ENCODE data around the gene PAXIP1.
A peak's percentile ranks its signal among the peaks of the same experiment; 100 is the strongest.
"Not testable (repeated sequence)": the region's sequence is repeated elsewhere in the genome, so short reads cannot be mapped to it uniquely, and the experiment has no call there.

PAXIP1 gene

DNA sequence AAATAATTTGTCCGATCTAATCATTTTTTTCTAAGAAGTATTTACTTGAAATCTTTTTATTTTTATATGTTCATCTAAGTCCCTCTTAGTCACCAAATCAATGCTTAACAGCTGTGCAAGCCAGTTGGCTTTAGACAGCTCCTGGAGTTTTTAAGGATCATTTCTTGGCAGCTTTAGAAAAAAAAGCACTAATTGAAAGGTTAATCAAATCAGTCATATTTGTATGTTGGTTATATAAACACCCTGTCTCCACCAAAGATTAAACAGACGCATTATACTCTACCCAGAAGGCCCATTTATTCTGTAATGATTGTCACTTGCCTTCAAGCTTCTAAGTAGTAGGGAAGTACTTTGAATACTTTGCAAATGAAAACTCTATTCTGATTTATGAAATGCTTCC is 60.2 kb downstream of the PAXIP1 start:
- no peak for DNase-seq

DNA sequence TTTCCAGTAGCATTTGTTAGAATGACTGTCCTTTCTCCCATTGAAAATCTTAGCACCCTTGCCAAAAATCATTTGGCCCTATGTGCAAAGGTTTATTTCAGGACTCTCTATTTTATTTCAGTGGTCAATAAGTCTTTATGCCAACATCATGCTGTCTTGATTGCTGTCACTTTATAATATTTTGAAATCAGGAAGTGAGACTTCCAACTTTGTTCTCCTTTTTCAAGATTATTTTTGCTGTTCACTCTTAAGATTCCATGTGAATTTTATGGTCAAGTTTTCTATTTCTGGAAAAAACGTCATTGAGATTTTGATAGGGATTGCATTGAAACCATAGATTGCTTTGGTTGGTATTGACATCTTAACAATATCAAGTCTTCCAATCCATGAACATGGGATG is 65.1 kb downstream of the PAXIP1 start:
- DNase-seq, result no peak

DNA sequence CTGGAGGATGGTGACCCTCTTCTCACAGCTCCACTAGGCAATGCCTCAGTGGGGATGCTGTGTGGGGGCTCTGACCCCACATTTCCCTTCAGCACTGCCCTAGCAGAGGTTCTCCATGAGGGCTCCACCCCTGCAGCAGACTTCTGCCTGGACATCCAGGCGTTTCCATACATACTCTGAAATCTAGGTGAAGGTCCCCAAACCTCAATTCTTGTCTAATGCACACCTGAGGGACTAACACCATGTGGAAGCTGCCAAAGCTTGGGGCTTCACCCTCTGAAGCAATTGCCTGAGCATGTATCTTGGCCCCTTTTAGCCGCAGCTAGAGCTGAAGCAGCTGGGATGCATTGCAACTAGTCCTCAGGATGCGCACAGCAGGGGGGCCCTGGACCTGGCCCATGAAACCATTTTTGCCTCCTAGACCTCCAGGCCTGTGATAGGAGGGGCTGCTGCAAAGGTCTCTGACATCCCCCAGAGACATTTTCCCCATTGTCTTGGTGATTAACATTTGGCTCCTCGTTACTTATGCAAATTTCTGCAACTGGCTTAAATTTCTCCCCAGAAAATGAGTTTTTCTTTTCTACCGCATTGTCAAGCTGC is 68.5 kb downstream of the PAXIP1 start:
- DNase-seq, result not testable (repeated sequence)

DNA sequence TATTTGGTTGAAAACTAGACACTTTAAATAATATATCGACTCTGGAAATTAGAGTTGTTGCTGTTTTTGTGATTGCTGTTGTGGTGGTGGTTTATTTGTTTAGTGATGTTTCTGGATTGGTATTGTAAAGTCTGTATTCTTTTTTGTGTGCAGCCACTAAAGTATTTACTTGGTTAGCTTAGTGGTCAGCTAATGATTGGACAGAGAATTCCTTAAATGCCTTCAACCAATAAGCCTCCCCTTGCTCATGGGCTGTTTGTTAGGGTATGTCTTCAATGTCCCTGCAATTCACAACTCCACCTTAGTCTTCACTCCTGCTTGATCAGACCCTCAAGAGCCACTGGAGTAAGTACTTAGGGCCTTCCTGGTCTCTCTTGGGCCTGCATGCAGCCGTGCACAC is 71.0 kb downstream of the PAXIP1 start:
- no peak for DNase-seq

DNA sequence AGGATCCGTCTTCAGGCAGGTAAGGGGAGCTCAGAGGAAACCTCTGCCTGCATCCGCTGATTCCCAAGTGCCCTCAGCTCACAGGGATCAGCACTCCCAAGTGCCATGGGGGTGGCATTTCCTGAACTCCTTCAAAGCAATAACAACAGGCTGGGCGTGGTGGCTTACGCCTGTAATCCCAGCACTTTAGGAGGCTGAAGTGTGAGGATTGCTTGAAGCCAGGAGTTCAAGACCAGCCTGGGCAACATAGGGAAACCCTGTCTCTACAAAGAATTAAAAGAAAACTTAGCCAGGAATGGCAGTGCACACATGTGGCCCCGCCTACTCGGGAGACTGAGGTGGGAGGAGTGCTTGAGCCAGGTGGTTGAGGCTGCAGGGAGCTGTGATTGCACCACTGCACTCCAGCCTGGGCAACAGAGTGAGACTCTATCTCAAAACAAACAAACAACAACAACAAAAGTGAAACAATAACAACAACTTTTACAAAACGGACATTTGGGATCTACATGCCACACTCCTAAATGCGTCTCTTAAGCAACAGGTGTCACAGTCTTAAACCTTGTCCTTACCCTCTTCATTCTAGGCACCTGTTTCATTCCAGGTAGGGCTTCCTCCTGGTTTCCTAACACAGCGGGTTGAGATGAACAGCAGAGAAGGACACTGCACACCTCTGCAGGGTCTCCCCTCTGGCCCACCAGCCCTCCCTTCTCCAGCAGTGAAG is 73.8 kb downstream of the PAXIP1 start:
- no peak for DNase-seq

DNA sequence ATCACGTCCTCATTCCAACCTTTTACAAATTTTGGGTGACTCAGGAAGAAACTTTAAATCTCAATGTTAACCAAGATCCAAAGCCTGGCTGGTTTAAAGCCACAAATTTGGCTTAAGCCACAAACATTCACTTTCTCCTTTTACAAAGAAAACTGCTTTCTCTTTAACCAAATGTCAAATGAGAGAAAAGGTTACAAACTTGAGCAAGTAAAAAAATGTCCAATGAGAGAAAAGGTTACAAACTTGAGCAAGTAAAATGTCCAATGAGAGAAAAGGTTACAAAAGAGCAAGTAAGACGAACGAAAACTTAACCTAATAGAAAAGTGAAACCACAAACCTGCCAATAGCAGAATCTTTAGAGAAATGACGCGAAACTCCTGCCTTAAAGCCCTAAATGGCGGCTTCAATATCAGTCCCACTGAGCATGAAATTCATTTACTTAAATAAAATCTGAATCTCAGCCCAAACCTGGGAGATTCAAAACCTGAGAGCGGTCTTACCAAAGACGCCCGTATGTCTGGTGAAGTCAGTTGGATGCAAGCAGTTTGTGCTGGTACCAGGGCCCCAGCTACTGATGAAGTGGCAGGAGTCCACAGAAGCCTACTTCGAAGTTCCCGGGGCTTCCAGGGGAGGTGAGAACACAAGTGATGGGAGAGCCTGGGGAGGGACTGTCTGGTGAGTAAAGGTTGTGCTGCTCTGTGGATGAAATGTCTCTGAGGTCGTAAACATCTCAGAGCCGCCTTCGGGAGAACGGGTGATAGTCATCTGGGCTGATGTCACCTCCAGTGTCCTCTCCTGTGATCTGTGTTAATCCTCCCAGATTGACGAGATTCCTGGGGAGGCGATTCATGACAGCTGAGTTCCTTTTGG is 74.6 kb downstream of the PAXIP1 start:
- DNase-seq, result peak; percentile 74

DNA sequence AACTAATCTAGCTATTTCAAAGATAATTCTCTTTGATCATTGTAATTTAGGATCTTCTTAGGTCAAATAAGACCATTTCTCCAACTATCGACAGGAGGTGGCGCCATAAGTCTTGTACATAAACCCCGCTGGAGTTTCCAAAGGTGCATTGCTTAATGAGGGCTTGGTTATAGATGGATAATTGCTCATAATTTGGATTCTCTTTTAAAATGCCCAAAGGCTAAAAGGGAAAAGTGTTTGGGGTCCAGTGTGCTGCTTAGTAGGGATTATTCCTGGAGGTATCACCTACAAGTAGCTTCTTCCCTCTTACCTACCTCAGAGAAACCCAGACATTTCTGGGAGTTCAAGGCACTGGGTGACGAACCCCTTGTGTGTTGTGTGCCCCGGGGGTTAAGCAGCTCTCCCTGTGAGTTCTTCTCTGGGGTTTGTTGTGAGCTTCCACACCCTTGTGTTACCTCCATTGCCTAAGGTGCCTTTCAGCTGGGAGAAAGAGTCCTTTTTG is 75.2 kb downstream of the PAXIP1 start:
- DNase-seq, result peak; percentile 73

DNA sequence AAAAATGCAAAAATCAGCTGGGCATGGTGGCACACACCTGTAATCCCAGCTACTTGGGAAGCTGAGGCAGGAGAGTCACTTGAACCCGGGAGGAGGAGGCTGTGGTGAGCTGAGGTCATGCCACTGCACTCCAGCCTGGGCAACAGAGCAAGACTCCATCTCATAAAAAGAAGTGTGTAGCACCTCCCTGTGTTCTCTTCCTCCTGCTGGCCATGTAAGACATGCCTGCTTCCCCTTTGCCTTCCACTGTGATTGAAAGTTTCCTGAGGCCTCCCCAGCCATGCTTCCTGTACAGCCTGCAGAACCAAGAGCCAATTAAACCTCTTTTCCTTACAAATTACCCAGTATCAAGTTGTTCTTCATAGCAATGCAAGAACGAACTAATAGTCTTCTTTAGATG is 80.5 kb downstream of the PAXIP1 start:
- not testable (repeated sequence) for DNase-seq

DNA sequence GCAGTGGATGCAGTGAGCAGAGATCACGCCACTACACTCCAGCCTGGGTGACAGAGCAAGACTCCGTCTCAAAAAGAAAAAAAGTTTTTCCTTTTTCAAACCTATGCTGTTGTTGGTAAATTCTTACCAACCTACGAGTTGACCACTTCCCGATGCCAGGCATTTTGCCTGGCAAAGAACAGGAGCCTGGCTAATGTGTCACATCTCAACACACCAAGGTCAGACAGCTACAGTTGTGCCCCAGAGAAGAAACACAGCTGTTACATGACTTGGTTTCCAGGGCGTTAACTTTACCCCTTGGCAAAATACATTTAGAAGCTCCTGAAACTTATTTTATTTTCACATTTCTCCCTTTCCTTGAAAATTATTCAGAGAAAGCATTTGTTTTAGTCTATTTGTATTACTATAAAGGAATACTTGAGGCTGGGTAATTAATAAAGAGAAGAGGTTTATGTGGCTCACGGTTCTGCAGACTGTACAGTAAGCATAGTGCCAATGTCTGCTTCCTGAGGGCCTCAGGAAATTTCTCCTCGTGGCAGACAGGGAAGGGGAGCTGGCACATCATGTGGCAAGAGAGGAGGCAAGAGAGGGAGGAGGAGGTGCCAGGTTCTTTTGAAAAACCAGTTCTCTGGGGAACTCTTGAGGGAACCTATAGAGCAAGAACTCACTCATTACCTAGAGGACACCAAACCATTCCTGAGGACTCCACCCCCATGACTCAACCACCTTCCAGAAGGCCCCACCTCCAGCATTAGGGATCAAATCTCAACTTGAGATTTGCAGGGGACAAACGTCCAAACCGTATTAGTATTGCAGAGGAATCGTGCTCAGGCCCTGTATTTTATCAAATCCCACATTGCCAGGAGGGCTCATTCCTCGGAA is 83.3 kb downstream of the PAXIP1 start:
- DNase-seq, result no peak

DNA sequence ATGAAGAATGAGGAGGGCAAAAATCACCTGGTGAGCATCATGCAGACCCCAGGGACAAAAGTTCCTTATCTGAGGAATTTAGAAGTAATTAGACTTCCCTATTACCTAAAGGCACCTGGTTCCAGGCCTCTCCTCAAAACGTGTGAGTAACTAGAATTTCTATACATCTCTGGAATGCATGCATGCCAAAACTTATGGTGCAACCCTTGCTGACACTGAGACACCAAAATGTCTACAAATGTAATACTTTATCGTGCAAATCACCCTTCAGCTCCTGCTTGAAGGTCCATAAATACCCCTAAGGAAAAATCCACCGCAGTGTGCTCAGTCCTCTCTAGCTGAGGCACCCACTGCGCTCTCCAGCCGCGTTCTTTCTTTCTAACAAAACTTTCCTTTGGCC is 84.2 kb downstream of the PAXIP1 start:
- DNase-seq, result no peak

DNA sequence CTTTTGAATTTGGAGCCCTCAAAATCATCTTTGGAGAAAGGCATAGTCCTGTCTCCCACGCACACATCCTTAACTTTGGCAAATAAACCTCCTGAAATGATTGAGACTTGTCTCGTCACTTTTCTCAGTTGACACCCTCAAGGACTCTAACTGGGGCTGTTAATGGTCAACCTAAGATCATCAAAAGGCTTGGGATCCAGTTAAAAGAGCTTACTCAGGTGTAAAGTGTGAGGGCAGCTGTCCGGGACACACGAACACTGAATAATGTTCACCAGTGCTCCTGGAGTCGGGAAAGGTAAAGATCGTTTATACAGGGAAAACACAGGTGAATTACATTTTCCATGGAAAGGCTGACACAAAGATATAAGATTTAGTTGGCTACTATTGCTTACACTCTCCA is 84.7 kb downstream of the PAXIP1 start:
- DNase-seq, result no peak

DNA sequence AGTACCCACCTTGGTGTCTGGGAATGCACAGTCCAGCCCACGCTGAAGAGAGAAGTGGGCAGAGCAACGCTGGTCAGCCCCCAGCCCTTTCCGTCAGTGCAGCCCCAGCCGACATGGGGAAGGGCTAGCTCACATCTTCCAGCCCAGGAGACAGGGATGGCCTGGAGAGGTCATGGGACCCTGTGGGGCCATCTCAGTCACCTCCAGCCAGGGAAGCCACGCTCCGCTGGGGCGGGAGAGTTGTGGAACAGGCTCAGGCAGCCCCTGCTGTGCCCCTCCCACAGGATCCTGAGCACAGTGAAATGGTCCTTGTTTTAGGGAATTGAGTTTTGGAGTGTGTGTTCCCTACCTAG is 85.1 kb downstream of the PAXIP1 start:
- no peak for DNase-seq

DNA sequence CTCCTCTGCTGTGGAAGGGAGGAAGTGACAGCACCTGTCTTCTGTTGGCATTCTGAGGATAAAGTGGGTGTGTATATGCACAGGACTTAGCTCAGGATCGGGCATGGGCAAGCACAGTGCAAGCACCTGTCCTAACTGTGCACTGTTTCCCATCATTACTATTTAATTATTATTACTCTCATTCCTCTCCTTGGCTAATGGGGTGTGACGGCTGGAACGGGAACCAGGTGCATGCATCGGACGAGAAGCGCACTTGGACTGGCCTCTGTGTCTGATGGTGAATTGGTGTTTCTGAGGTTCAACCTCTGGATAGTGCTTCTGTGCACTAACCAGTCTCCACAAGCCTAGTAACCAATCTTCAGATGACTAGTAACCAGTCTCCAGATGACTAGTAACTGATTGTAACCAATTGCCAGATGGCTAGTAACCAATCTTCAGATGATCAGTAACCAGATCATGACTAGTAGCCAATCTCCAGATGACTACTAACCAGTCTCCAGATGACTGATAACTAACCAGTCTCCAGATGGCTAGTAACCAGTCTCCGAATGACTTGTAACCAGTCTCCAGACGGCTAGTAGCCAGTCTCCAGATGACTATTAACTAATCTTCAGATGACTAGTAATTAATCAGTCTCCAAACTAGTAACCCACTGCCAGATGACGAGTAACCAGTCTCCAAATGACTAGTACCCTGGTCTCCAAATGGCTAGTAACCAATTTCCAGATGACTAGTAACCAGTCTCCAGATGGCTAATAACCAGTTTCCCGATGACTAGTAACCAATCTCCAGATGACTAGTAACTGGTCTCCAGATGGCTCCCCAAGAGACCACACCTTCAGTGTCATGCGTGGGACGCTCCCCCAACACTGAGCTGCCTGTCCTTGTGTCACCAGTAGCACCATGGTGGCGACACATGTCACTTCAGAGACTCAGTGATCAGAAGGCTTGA is 85.8 kb downstream of the PAXIP1 start:
- no peak for DNase-seq

DNA sequence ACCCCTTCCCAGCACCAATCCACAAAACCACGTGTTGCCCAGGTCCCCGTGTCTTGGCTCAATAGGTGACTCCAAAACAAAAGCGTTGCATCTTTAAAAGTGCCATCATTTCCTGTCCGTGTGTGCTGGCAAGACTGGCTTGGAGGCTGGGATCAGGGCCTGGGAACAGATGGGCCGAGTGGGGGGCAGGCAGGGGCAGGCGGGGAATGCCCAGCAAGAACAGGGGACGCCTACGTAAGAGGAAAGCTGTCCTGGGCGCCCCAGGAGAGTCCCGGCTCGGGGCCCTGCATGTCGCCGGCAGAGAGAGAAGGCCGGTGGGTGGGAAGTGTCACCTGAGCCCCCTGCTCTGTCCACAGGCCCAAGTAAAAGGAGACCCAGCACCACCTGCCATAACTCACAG is 86.5 kb downstream of the PAXIP1 start:
- no peak for DNase-seq

DNA sequence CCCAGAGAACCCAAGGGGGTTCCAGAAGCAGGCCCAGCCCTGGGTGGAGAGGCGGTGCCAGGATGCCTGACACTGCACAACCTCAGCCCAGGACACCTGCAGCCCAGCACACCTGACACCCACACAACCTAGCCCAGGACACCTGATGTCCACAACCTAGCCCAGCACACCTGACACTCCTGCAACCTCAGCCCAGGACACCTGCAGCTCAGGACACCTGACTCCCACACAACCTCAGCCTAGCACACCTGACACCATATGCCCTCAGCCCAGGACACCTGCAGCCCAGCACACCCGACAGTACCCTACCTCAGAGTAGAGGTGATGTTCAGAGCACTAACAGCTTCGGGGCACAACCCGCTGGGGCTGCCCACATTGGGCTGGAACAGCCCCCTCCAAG is 87.3 kb downstream of the PAXIP1 start:
- DNase-seq, result no peak

DNA sequence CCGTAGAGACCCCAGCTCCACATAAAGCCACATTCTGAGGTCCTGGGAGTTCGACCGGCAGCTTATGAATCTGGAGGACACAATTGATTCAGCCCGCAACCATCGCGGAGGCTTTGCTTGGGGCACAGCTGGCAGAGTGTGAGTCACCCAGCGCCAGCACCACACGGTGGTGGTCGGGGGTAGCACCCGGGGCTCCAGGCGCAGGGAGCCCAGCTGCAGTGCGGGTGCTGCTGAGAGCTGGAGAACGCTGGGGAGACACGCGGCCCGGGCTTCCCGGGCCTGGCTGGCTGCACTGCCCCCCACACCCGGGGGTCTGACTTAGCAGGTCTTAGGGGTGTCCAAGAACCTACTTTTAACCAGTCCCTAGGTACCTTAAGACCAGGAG is 87.9 kb downstream of the PAXIP1 start:
- no peak for DNase-seq

DNA sequence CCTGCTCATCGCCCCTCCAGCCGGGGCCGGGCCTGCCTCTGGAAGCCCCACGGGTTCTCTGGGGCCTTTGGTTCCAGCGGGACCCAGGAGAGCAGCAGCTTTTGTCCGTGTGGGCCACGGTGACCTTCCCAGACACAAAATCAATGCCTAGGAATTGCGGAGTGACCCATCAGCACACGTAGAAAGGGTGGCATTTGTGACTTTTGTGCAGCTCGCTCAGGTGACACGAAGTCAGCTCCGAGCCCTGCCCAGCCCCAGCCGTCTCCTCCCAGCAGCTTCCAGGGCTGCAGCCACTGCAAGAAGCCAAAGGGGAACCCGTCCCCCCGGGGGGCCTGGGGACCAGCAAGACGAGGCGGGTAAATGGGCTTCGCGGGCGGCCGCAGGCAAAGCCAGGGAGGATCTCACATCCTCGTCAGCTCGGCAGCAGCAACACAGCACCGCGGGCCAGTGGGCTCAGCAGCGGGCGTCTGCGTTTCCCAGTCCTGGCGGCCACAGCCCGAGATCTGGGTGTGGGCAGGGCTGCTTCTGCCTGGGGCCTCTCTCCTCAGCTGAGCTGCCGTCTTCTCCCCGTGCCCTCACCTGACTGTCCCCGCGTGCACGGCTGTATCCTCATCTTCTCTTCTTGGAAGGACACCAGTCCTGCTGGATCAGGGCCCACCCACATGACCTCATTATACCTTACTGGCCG is 88.5 kb downstream of the PAXIP1 start:
- DNase-seq, result no peak

DNA sequence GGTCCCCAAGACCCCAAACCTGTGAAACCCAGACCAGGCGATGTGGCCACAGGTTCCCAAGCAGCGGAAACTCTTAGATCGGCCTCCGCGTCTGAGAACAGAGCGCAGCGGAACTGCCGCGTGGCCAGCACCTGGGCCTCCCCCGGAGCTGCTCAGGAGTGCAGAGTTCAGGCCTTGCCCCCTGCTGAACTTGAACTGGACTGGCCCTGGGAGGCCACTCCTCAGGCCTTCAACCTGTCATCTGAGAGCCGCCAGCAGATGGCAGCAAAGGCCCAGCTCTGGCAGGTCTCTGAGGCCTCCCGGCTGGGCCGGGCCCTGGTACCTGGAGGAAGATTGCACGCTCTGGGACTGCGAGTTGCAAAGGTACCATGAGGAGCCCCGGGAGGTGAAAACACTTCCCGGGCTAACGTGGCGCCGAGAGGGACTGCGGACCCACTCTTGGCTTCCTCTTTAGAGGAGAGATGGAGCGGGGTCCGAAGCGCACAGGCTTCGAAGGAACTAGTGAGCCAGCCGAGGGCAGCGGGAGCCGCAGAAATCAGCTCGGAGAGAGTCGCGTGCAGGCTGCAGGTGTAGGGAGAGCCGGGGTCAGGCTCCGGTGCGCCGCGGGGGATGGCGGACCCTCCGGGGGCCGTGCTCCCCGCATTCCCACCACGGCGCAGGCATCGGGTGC is 89.2 kb downstream of the PAXIP1 start:
- DNase-seq, result peak; percentile 90

DNA sequence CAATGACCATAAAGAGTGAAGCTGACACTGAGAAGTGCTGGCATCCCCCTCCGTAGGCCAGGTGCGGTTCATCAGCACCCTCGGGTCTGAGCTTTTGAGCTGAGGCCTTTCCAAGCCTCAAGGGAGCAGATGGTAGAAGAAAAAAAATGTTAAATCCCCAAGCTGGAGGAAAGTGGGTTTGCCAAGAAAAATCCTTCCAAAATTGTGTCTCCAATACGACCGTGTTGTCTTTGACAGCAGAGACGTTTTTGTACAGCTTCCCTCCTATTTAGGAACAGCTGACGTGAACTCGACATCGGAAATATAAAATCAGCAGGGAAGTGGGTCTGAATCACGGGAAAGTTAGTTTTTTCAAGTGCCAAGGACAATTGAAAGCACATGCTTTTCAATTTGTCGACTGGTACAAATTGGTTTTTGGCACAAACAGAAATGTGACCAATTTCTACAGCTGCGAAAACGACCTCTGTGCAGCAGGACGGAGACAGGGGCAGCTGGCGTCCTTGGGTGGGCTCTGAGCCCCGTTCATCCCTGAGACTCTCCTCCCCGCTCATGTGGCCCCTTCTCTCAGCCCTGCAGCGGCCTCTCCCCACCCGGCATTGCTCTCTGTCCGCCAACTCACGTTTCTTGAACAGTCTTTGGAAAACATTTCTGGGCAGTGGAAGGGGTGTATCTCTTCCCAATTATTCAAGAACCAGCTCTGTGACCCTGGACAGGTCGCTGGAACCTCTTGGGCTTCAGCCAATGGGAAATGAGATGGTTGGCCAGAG is 89.9 kb downstream of the PAXIP1 start:
- DNase-seq, result no peak

All from right forelimb (tissue), 1 donor.